ENCODE results near the gene FLYWCH1. TPM values are rescaled to one million over a fixed set of nuclear protein-coding genes. Genes with fewer than 3 reads are reported as not detected.

The FLYWCH1 gene
- total and polyA plus RNA-seq, 9 of the 15 experiments (the other 6 are each of a cell fraction or from before 2014, with no cell fraction given) = 0.18 to 33.6 (median 11.3) TPM

GRCh38 chr16:2911638-2912329 is at the start of gene FLYWCH1 (continued):
- TF ChIP-seq BHLHE40 (IDR thresholded peaks at IDR 0.05; ENCODE audit: low read length) = peak; percentile 49; the same call in 1 of the 2 replicates
- TF ChIP-seq L3MBTL2 (IDR thresholded peaks at IDR 0.05) = peak; percentile 72
- no peak for TF ChIP-seq REST (IDR thresholded peaks at IDR 0.05; ENCODE audit: borderline replicate concordance)
- TF ChIP-seq REST (CRISPR knock-in tag; IDR thresholded peaks at IDR 0.05; ENCODE audit: low read depth) = 0 out of 2 replicates have a peak, but pooled peaks have one; percentile 49
- TF ChIP-seq CGGBP1 (CRISPR knock-in tag; IDR thresholded peaks at IDR 0.05) = no peak
- TF ChIP-seq RFX5 (IDR thresholded peaks at IDR 0.05; ENCODE audit: low read depth, low read length) = 0 out of 2 replicates have a peak, but pooled peaks have one; percentile 44
- TF ChIP-seq ZNF197 (CRISPR knock-in tag; IDR thresholded peaks at IDR 0.05; ENCODE audit: low read depth) = peak; percentile 95
- TF ChIP-seq SMARCB1 (IDR thresholded peaks at IDR 0.05; ENCODE audit: insufficient read length, low read depth) = no peak
- peak; percentile 86 for TF ChIP-seq GMEB1 (CRISPR knock-in tag; IDR thresholded peaks at IDR 0.05)
- 0 out of 2 replicates have a peak, but pooled peaks have one; percentile 30 for TF ChIP-seq USF1 (CRISPR knock-in tag; IDR thresholded peaks at IDR 0.05)
- TF ChIP-seq PTTG1 (tag; IDR thresholded peaks at IDR 0.05; ENCODE audit: low read depth) = no peak
- no peak for TF ChIP-seq ZNF174 (CRISPR knock-in tag; IDR thresholded peaks at IDR 0.05)
- peak in 1 of 2 experiments; percentile 81; a peak in 1 of 4 replicates for TF ChIP-seq SRF (CRISPR knock-in tag; IDR thresholded peaks at IDR 0.05)
- TF ChIP-seq PHF8 (IDR thresholded peaks at IDR 0.05; ENCODE audit: borderline replicate concordance, low read length) = peak; percentile 84; the same call in 1 of the 2 replicates
- peak; percentile 92 for TF ChIP-seq SMAD4 (CRISPR knock-in tag; conservative IDR thresholded peaks at IDR 0.05)
- TF ChIP-seq GABPA (tag; conservative IDR thresholded peaks at IDR 0.05; ENCODE audit: low read depth) = 0 out of 2 replicates have a peak, but pooled peaks have one; percentile 19
- TF ChIP-seq MEF2D (tag; conservative IDR thresholded peaks at IDR 0.05; ENCODE audit: low read depth) = no peak

Measured in K562 (cell line).